ENCODE measurements around the gene PLA2G6.

The PLA2G6 gene

DNA sequence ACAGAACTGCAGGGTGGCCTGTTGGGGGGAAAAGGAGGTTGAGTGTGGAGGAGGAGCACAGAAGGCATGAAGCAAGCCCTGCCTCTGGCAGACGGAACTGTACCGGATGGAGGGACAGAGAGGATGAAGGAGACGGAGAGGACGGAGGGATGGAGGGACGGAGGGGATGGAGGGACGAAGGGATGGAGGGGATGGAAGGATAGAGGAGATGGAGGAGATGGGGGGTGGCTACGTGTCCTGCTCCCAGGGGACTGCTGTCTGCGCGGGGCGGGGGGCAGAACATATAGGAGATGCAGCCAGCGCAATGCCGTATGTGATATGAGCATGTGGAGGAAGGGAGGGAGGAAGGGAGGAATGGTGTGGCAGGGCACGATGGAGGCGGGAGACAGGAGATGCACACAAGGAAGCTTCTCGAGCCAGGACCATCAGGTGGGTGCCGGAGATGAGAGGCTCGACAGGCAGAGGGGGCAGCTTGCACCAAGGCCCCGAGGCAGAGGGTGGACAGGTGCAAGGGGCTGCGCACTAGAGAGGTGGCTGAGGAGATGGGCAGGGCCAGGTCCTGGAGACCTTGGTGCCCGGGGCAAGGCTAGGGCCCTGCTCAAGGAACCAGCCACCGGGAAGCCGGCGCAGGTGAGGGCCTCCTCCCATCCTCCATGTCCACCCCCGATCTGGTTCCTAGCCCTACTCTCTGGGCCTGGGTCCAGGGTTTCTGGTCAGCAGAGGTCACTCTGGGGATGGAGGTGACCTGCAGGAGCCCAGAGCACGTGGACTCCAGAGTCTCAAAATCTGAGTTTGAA, 45.4 kb upstream of the PLA2G6 start:
- no peak overlapping the region for H3K4me3 ChIP-seq (ENCODE audit: control insufficient read depth in 1 of 7, extremely low read depth in 1 of 7, insufficient read depth in 4 of 7, low read depth in 2 of 7, low read length in 6 of 7)
- no peak for DNase-seq
- no peaks in the 10 kb centered on the region for H3K27me3 ChIP-seq (replicated peaks in 2 of 5; ENCODE audit: control insufficient read depth in 4 of 5, insufficient read depth in 5 of 5, low read length in 4 of 5)
- H3K36me3 ChIP-seq (ENCODE audit: control insufficient read depth in 4 of 4, insufficient read depth in 4 of 4, low read length in 3 of 4) = peaks cover 0 to 50% (median 22%) of the 10 kb centered on the region in 4 experiments
- H3K27ac ChIP-seq (ENCODE audit: insufficient read depth in 1 of 2, low read depth in 1 of 2, low read length in 2 of 2, poor library complexity in 1 of 2, severe bottlenecking in 2 of 2) = no peak overlapping the region
- POLR2A ChIA-PET = interaction anchor here (0.6 kb wide), 1 partner anchor 21 kb away, joined by 3 read pairs; no protein-coding TSS in a partner anchor
- H3K9me3 ChIP-seq (ENCODE audit: control extremely low read depth in 1 of 5, control insufficient read depth in 4 of 5, insufficient read depth in 2 of 5, low read depth in 1 of 5, low read length in 4 of 5) = no peaks in the 10 kb centered on the region
- peaks cover 0 to 11% (median 8%) of the 10 kb centered on the region in 4 experiments for H3K4me1 ChIP-seq (ENCODE audit: control extremely low read depth in 1 of 4, control insufficient read depth in 4 of 4, insufficient read depth in 4 of 4, low read length in 3 of 4)
- 98% methylated on average over 20 of the region's 25 CpGs for WGBS (ENCODE audit: insufficient coverage)
- CTCF ChIA-PET = interaction anchor here (1.5 to 4.5 kb wide), 2 partner anchors 113 to 175 kb away, joined by 14 to 44 read pairs; no protein-coding TSS in a partner anchor

DNA sequence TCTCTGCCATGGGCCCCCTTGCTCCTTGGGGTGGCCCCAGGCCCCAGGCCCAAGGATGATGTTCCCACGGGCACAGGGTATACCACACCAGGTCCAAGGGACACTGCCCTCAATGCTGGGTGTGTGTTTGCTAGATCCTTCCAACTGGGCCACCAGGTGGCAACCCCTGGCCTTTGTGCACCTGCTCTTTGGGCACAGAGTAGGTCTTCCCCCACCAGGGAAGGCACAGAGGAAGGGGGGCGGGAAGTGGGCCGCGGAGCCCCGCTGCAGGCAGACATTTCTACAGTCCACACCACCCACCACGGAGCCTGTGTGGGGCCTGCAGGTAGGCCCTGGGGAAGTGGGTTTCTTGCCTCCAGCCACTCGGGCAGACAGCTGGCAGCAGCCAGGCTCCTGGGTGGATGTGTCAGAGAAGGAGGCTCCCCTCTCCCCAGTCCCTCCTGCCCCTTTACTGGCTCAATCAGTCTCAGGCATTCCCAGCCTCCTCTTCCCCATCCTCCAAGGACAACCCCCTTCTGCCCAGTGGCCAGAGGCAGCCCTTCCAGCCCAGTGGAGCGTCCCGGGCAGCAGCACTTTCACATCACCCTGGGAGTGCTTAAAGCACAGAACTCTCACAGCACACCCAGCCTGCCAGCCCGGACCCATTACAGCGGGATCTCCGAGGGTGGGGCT, 41.8 kb upstream of the PLA2G6 start:
- no peak for DNase-seq
- ChIA-PET POLR2A (no interaction called here), CTCF (interaction anchor here (0.9 to 1.5 kb wide), 3 partner anchors 19 to 109 kb away, joined by 3 to 4 read pairs (median 3); no protein-coding TSS in a partner anchor)
- Histone ChIP-seq H3K9me3 (ENCODE audit: control extremely low read depth in 1 of 5, control insufficient read depth in 4 of 5, insufficient read depth in 2 of 5, low read depth in 1 of 5, low read length in 4 of 5) (no peaks in the 10 kb centered on the region), H3K27me3 (replicated peaks in 2 of 5; ENCODE audit: control insufficient read depth in 4 of 5, insufficient read depth in 5 of 5, low read length in 4 of 5) (no peaks in the 10 kb centered on the region), H3K36me3 (ENCODE audit: control insufficient read depth in 4 of 4, insufficient read depth in 4 of 4, low read length in 3 of 4) (peaks cover 0 to 45% (median 14%) of the 10 kb centered on the region in 4 experiments), H3K4me3 (ENCODE audit: control insufficient read depth in 1 of 7, extremely low read depth in 1 of 7, insufficient read depth in 4 of 7, low read depth in 2 of 7, low read length in 6 of 7) (no peak overlapping the region), H3K27ac (ENCODE audit: insufficient read depth in 1 of 2, low read depth in 1 of 2, low read length in 2 of 2, poor library complexity in 1 of 2, severe bottlenecking in 2 of 2) (no peak overlapping the region), H3K4me1 (ENCODE audit: control extremely low read depth in 1 of 4, control insufficient read depth in 4 of 4, insufficient read depth in 4 of 4, low read length in 3 of 4) (peaks cover 0 to 8% (median 3%) of the 10 kb centered on the region in 4 experiments)
- WGBS (ENCODE audit: insufficient coverage) = 100% methylated on average over 4 of the region's 12 CpGs

DNA sequence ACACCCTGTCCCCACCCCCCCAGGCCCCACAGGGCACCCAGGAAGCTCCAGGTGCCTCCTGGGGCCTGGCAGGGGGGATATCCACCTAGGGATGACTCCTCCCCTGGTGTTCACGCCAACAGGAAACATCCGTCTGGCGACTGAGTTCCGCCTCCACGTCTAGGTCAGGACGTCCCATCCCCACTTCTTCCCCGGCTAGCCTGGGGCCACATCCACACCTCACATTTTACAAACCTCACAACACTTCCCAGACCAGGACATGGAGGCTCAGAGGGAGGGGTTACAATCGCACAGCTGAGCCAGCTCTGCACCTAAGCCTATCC, 41.1 kb upstream of the PLA2G6 start:
- Histone ChIP-seq H3K36me3 (ENCODE audit: control insufficient read depth in 4 of 4, insufficient read depth in 4 of 4, low read length in 3 of 4) (peaks cover 0 to 40% (median 11%) of the 10 kb centered on the region in 4 experiments), H3K27me3 (replicated peaks in 2 of 5; ENCODE audit: control insufficient read depth in 4 of 5, insufficient read depth in 5 of 5, low read length in 4 of 5) (no peaks in the 10 kb centered on the region), H3K27ac (ENCODE audit: insufficient read depth in 1 of 2, low read depth in 1 of 2, low read length in 2 of 2, poor library complexity in 1 of 2, severe bottlenecking in 2 of 2) (no peak overlapping the region), H3K4me3 (ENCODE audit: control insufficient read depth in 1 of 7, extremely low read depth in 1 of 7, insufficient read depth in 4 of 7, low read depth in 2 of 7, low read length in 6 of 7) (no peak overlapping the region), H3K9me3 (ENCODE audit: control extremely low read depth in 1 of 5, control insufficient read depth in 4 of 5, insufficient read depth in 2 of 5, low read depth in 1 of 5, low read length in 4 of 5) (no peaks in the 10 kb centered on the region), H3K4me1 (ENCODE audit: control extremely low read depth in 1 of 4, control insufficient read depth in 4 of 4, insufficient read depth in 4 of 4, low read length in 3 of 4) (peaks cover 0 to 10% (median 4%) of the 10 kb centered on the region in 4 experiments)
- ChIA-PET CTCF (interaction anchor here (1.1 to 1.5 kb wide), 2 partner anchors 18 to 170 kb away, joined by 3 read pairs; no protein-coding TSS in a partner anchor), POLR2A (no interaction called here)
- DNase-seq = no peak
- WGBS (ENCODE audit: insufficient coverage) = 54% methylated on average over 4 of the region's 8 CpGs

DNA sequence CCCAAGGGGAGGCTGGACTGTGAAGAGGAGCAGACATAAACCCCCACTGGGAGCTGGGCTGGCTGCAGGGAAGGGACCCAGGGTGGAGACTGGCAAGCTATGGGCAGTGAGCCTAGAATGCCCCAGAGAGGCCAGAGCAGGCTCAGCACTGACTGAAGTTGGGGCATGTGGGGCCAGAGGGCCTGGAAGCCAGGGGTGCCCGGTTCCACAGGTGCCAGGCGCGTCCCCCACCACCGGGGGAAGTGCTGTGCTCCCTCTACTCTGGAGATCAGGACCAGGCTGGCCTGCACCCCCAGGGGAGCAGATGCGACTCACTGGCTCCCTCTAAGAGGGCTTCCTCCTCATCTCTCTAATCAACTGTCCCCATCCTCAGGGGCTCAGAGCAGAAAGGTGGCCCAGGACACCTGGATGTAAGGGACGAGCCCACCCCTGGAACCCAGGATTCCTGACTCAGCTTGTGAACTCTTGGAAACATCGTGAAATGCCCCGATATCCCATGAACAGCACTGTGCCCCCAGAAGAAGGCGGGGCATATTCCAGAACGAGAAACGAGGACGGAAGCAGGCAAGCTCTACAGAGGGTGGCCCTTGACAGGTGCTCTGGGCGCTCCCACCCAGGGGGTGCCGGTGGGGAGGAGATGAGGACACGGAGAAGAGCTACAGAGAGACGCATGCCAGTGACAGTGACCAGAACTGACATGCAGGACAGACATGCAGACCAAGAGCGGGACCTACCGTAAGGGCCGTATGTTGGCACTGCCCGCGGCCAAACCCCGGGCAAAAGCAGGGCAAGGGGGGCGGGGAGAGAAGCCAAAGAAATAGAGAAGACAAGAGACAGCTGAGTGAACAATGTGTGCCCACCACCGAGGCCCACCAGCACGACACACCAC, 40.5 kb upstream of the PLA2G6 start:
- POLR2A ChIA-PET = no interaction called here
- peaks cover 0 to 39% (median 11%) of the 10 kb centered on the region in 4 experiments for H3K36me3 ChIP-seq (ENCODE audit: control insufficient read depth in 4 of 4, insufficient read depth in 4 of 4, low read length in 3 of 4)
- CTCF ChIA-PET = interaction anchor here (1.0 to 1.5 kb wide), 3 partner anchors 8 to 170 kb away, joined by 3 to 4 read pairs (median 3); no protein-coding TSS in a partner anchor
- WGBS (ENCODE audit: insufficient coverage) = 96% methylated on average over 22 of the region's 25 CpGs
- DNase-seq = no peak
- H3K4me3 ChIP-seq (ENCODE audit: control insufficient read depth in 1 of 7, extremely low read depth in 1 of 7, insufficient read depth in 4 of 7, low read depth in 2 of 7, low read length in 6 of 7) = no peak overlapping the region
- H3K4me1 ChIP-seq (ENCODE audit: control extremely low read depth in 1 of 4, control insufficient read depth in 4 of 4, insufficient read depth in 4 of 4, low read length in 3 of 4) = peaks cover 0 to 10% (median 4%) of the 10 kb centered on the region in 4 experiments
- H3K27ac ChIP-seq (ENCODE audit: insufficient read depth in 1 of 2, low read depth in 1 of 2, low read length in 2 of 2, poor library complexity in 1 of 2, severe bottlenecking in 2 of 2) = no peak overlapping the region
- H3K27me3 ChIP-seq (replicated peaks in 2 of 5; ENCODE audit: control insufficient read depth in 4 of 5, insufficient read depth in 5 of 5, low read length in 4 of 5) = no peaks in the 10 kb centered on the region
- no peaks in the 10 kb centered on the region for H3K9me3 ChIP-seq (ENCODE audit: control extremely low read depth in 1 of 5, control insufficient read depth in 4 of 5, insufficient read depth in 2 of 5, low read depth in 1 of 5, low read length in 4 of 5)

DNA sequence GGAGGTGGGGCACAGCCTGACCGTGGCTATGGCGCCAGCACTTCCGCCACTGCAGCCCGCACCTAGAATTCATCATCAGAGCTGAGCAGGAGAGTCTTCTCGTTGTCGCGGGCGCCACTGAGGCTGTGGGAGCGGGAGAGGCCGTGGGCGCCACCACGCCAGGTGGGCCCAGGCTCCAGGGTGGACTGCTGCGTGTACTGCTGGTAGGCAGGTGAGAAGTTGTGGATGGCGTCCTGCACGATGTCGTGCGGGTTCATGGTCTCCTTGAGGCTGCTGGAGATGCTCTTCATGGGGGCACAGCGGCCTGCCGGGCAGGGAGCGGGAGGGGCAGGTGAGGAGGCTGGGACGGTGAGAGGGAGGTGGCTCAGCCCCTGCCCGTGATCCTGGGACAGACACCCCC, 39.8 kb upstream of the PLA2G6 start:
- Histone ChIP-seq H3K4me3 (ENCODE audit: control insufficient read depth in 1 of 7, extremely low read depth in 1 of 7, insufficient read depth in 4 of 7, low read depth in 2 of 7, low read length in 6 of 7) (no peak overlapping the region), H3K27ac (ENCODE audit: insufficient read depth in 1 of 2, low read depth in 1 of 2, low read length in 2 of 2, poor library complexity in 1 of 2, severe bottlenecking in 2 of 2) (no peak overlapping the region), H3K9me3 (ENCODE audit: control extremely low read depth in 1 of 5, control insufficient read depth in 4 of 5, insufficient read depth in 2 of 5, low read depth in 1 of 5, low read length in 4 of 5) (no peaks in the 10 kb centered on the region), H3K36me3 (ENCODE audit: control insufficient read depth in 4 of 4, insufficient read depth in 4 of 4, low read length in 3 of 4) (peaks cover 0 to 33% (median 9%) of the 10 kb centered on the region in 4 experiments), H3K27me3 (replicated peaks in 2 of 5; ENCODE audit: control insufficient read depth in 4 of 5, insufficient read depth in 5 of 5, low read length in 4 of 5) (no peaks in the 10 kb centered on the region), H3K4me1 (ENCODE audit: control extremely low read depth in 1 of 4, control insufficient read depth in 4 of 4, insufficient read depth in 4 of 4, low read length in 3 of 4) (peaks cover 0 to 10% (median 4%) of the 10 kb centered on the region in 4 experiments)
- DNase-seq = no peak
- WGBS (ENCODE audit: insufficient coverage) = 96% methylated on average over 19 of the region's 22 CpGs
- ChIA-PET POLR2A (no interaction called here), CTCF (interaction anchor here (1.0 kb wide), 1 partner anchor 9 kb away, joined by 4 read pairs; no protein-coding TSS in a partner anchor)

DNA sequence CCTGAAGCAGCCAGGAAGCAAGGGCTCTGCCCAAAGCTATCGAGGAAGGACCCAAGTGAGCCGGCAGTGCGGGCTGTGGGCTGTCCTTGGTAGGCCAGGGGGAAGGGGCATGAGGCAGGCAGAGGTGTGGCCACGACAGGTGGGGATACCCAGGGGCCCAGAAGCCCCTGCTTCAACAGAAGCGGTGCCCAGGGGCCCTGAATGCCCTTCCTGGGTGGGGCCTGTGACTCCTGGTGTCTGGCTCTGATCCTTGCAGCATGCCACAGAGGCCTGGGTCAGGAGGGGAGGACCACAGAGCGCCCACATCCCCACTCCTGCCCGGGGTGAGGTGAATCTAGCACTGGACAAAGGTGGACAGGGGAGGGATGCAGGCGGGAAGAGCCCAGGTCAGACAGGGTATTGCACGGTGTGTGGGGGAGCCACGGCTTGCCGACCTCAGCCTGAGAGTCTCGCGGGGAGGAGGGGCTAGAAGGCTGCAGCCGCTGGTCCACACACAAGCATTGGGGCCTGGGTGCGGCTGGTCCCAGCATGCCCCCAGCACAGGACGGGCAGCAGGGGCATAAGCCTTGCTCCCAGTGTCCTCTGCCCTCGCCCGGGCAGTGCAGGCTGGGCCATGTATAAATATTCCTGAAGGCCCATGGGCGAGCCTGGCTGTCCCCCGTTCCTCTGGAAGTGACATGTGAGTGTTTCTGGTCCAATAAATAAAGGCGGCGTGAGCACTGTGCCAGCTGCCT, 39.2 kb upstream of the PLA2G6 start:
- 97% methylated on average over 21 of the region's 22 CpGs for WGBS (ENCODE audit: insufficient coverage)
- ChIA-PET POLR2A (no interaction called here), CTCF (no interaction called here)
- Histone ChIP-seq H3K4me1 (ENCODE audit: control extremely low read depth in 1 of 4, control insufficient read depth in 4 of 4, insufficient read depth in 4 of 4, low read length in 3 of 4) (peaks cover 0 to 10% (median 4%) of the 10 kb centered on the region in 4 experiments), H3K4me3 (ENCODE audit: control insufficient read depth in 1 of 7, extremely low read depth in 1 of 7, insufficient read depth in 4 of 7, low read depth in 2 of 7, low read length in 6 of 7) (no peak overlapping the region), H3K27me3 (replicated peaks in 2 of 5; ENCODE audit: control insufficient read depth in 4 of 5, insufficient read depth in 5 of 5, low read length in 4 of 5) (no peaks in the 10 kb centered on the region), H3K36me3 (ENCODE audit: control insufficient read depth in 4 of 4, insufficient read depth in 4 of 4, low read length in 3 of 4) (peaks cover 0 to 33% (median 9%) of the 10 kb centered on the region in 4 experiments), H3K27ac (ENCODE audit: insufficient read depth in 1 of 2, low read depth in 1 of 2, low read length in 2 of 2, poor library complexity in 1 of 2, severe bottlenecking in 2 of 2) (no peak overlapping the region), H3K9me3 (ENCODE audit: control extremely low read depth in 1 of 5, control insufficient read depth in 4 of 5, insufficient read depth in 2 of 5, low read depth in 1 of 5, low read length in 4 of 5) (no peaks in the 10 kb centered on the region)
- no peak for DNase-seq
